Raji (cell line): Measurements from ENCODE around the gene PHF19.
A peak's percentile ranks its signal among the peaks of the same experiment; 100 is the strongest.

Source experiments
- POLR2A ChIP-seq: IDR thresholded peaks from 2 replicates; pipeline ENCODE4 v1.6.1; 2011; ENCODE audit warnings: low read depth, low read length, control low read depth; ENCODE audit not compliant: insufficient read depth

Gene PHF19

DNA sequence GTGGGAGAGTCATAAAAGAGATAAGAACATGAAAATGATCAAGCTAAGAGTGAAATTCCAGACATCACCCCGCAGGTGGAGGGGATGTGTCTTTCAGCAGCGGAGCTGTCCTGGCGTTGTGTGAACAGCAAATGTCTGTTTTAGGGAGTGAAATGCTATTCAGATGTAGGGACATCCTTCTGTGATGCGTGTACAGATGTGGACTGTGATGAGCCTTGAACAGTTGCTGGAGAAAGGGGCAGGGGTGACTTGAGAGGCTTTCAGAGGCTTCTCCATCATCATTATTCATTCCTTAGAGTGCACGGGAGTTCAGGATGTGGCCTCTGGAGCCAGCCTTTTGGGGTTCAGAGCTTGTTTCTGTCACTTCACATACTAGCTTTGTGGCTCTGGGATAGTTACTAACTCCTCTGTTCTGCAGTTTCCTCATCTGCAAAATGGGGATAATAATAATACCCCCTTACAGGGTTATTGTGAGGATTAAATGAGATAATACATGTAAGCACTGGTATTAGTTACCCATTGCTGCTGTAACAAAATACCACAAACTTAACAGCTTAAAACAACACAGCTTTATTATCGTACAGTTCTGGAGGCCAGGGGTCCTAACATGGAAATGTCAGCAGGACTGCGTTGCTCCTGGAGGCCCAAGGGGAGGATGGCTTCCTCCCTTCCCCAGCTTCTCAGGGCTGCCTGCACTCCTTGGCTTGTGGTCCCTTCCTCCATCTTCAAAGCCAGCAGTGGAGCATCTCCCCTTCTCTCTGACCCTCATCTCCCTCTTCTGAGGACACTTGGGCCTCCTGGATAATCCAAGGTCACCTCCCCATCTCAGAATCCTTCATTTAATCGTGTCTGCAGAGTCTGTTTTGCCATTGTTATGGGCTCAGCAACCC lies 40.2 kb upstream of the PHF19 start:
- no peak for TF ChIP-seq POLR2A

DNA sequence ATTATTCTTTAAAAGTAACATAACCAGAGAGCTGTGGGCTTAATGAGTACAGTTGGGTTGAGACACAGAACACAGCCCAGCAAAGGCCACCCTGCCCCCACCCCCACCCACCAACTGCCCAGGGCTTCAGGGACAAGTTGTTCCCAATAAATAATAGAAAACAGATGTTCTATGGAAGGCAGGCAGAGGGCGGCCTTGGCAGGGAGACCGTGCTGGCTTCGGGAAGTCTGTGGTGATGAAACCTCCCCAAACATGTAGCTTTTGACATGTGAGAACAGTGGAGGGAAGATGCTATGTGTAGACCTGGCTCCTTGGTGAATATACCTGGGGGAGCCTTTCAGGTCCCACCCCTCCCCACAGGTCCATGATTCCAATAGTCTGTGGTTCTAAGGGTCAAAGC lies 39.6 kb upstream of the PHF19 start:
- no peak for TF ChIP-seq POLR2A

DNA sequence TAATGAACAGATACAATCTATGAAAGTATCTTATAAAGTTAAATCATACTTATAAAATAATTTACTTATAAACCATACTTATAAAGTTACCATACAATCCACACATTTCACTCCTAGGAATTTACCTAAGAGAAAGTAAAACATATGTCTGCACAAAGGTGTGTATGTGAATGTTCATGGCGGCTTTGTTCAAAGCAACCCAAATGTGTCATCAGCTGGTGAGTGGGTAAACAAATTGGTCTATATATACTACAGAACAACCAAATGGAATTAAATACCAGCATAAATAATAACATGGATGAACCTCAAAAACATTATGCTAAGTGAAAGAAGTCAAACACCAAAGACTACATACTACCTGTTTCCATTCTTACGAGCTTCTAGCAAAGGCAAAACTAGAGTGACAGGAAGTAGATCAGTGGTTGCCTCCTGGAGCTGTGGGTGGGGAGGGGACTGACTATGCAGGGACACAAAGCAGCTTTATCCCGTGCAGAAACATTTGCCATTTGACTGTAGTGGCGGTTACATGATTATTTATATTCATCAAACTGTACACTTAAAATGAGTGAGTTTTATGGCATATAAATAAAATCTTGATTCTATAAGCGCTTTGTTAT lies 39.0 kb upstream of the PHF19 start:
- no peak for TF ChIP-seq POLR2A

DNA sequence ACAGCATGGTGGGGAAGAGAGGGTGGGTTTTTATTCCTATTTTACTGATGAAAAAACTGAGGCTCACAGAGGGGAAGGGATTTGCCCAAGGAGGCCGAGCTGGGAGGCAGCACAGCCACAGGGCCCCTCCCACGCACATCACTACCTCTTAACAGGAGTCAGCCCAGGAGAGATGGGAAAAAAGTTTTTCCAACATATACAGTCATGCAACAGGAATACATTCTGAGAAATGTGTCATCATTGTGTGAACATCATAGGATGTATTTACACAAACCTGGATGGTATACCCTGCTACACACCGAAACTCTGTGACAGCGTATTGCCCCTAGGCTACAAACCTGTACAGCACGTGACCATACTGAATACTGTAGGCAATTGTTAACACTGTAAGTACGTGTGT lies 38.0 kb upstream of the PHF19 start:
- TF ChIP-seq POLR2A, result no peak

DNA sequence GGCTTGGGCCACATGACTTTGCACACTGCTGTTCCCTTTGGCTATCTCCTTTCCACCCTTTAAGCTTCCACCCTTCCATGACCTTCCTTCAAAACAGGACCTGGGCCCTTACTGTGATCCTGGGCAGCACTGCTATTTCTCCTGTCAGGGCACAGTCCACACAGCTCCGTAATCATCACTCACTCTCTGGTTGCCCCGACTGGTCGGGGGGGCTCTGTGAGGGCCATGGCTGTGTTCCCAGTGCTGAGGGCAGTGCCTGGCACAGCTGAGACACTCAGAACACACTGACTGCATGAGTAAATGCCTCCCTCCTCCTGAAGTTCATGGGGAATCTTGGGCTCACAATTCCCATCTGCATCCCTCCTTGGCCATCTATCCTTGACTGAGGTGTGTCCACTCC lies 37.4 kb upstream of the PHF19 start:
- TF ChIP-seq POLR2A, result no peak

DNA sequence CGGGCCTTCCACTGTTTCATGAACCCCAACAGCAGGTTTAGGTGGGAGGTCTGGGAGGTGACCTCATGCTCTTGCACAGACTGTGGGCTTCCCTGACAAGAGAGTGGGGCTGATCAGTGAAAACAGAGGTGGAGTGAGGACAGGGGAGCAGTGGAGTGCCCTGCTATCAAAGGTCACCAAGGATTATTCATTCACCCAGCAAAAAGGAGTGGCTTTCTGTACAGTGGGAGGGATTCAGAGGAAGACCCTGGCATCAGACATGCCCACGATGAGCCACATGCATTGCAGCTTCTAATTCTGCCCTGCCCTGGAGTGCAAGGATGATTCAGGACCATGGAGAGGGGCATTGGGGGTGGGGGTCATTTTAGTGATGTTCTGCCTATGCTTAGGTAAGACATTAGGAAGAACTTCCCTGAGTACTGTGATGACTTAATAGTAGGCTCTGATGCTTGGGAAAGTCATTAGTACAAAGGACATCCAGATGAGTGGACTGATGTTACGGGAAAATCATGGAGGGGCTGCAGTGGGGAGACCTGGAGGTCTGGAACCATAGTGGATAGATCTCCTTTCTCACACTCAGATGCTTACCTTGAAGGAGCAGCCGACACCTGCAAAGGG lies 36.8 kb upstream of the PHF19 start:
- no peak for TF ChIP-seq POLR2A

DNA sequence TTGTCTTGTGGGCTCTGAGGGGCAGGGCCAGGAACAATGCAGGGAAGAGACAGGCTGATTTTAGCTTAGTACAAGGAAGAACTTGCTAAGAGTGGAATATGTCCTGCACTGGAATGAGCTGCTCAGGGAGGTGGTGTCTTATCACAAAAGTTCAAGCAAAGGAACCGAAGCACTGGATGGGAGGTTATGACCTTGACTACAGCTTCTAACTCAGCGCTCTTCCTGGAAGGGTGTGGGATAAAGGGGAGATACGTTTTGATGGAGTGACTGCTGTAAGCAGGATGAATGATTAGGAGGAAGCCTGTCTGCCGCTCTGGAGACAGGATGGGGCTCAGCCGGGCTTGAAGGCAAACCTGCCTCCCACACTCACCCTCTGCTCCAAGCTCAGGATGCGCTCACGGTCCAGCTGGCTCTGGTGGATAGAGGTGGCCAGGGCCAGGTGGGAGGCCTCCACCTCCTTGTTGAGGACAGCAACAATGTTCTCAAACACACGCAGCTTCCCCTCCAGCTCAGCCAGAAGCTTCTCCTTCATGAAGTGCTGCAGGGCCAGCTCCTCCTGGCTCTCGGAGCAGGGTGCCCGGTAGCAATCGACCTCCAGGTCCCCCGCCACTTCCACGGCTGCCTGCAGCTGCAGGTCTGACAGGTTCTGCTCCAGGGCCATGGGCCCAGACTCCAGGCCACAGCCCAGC lies 36.1 kb upstream of the PHF19 start:
- TF ChIP-seq POLR2A, result no peak

DNA sequence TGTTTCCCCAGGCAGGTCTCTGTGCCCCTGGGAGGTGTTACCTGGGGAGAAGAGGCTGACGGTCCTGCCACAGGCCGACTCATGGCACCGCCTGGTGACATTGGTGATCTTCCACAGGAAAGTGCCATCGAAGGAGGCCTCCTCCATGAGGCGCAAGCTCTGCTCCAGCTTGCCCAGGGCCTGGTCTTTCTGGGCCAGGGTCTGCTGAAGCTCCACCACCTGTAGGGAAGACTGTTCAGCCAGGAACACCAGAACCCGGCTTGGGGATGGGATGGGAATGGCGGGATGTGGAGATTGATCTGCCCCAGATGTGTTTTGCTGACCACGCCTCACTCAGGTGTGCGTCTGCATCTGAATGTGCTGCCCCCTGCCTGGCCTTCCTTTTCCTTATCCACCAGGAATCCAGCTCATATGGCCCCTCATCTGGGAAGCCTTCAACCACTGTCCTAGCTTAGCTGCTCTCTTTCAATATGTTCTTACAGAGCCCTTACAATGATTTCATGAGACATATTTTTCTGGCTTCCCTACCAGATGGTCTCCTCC lies 34.4 kb upstream of the PHF19 start:
- TF ChIP-seq POLR2A, result no peak

DNA sequence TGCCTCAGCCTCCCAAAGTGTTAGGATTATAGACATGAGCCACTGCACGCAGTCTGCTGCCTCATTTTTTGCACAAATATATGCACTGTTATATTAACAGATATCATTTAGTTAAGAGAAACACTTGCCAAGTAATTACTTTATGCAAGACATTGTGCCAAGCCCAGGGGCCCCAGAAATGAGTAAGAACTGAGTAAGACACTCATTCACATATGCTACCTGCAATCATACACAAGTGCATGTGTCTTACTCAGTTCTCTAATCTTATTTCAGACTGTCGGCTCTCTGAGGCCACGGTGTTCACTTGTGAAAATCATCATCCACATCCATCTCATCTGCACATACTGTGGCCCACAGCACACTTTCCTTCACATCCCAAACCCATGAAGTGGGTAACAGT lies 33.7 kb upstream of the PHF19 start:
- no peak for TF ChIP-seq POLR2A

DNA sequence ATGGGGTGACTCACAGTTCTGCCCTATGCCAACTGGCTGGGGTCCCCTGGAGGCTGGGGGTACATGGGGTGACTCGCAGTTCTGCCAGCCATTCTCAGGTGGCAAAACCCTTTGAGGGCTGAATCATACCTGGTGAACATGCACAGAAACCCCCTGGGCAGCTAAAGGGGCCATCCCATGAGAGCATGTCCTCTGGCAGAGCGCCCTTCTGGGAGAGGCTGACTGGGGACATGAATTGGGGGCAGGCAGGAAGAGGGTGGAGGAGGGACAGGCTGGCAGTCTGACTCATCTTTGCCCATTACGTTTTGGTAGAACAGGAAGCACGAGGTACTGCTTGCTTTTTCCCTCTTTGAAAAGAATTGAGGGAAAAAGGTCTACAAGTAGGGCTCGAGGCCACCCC lies 32.9 kb upstream of the PHF19 start:
- TF ChIP-seq POLR2A, result no peak

DNA sequence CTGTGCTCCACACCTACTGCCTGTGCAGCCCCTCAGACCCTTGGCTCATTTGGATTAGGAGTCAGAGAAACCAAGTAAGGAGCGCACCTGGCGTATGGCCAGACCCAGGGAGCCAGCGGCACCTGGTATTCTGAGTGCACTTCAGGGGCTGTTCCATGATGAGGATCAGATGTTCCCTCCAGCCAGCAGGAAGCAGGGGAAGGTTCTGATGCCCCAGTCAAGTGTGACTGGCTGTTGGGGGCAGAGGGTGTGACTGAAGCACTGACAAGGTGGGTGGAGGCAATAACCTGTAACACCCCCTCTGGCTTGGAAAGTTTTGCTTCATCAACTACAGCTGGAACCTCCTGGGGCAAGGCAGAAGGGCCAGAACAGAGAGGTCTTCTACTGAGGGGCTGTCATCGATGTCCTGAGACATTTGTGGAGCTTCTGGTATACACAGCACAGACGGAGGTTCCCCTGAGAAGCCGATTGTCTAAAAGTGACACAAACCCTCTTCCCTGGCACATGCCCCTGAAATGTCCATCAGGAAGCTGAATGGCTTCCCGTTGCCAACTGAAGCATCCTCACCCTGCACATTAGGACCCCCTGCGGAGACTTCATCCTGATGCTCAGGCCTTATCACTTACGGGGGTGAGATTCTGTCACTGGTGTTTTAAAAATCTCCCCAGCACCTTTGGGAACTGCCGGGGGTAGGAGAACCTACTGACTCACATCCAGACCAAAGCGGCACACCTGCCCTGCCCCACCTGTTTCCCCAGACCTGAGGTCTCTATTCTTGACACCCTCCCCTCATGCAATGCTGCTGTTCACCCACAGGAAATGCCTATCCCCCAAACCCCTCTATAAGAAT lies 28.6 kb upstream of the PHF19 start:
- TF ChIP-seq POLR2A, result peak; percentile 45; the same call in 1 of the 2 replicates

DNA sequence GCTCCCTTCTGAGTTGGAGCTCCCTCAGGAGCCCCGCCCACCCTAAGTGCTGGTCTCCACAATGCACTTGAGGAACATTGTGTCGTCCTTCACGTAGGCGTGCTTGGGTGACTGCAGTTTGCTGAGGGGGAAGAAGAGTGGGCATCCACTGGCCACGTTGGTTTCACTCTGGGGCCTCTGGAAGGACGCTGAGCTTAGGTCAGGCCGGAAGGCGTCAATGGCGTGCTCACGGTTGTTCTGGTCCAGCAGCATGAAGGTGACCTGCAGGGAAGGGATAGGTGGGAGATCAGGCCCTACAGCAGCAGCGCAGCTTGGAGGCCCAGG lies 28.0 kb upstream of the PHF19 start:
- TF ChIP-seq POLR2A, result no peak

DNA sequence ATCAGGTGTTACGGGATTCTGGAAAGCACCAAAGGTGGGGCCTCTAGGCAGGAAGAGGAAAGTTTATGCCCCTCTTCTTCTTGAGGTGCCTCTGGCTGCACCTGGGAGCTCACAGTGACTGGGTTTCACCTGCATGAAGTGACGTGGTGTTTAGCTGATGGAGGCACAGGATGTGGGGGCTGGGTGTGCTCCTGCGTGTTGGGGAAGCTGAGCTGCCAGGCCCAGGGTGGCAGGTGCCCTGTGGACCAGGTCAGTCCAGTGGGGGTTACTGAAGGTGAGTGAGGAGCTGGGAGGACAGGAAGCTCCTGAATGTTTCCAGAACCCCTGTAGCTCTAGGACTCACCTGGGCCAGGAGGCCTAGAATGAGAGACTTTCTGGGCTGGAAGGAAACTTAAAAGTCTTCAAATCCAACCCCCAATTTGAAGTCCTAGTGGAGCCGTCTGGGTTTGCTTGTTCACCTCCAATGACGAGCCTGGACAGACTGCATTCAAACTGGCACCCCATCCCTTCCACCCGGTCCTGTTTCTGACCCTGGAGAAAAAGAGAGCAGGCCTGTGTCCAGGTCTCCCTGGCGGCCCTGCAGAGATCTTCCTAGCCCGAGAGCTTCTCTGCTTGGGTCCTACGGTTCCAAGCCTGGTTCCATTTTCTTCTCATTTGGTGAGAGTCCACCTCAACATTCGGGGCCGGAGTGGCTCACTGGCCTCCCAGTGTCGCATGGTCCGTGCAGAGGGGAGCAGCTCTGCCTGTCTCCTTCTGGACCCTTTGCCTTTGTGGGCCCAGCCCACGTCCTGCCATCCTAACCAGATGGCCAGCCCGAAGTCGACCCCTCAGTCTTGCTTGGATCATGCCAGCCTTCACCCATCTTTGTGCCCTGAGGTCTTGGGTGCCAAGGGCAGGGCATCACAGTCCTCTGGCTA lies 27.3 kb upstream of the PHF19 start:
- TF ChIP-seq POLR2A, result no peak
